ENCODE measurements around the gene NAT14. TPM values are rescaled to one million over a fixed set of nuclear protein-coding genes. Genes with fewer than 3 reads are reported as not detected.

Gene NAT14
- total and polyA plus RNA-seq, 7 experiments from 2014 or later = 1.7 to 12.8 (median 3.5) TPM

- DNase-seq (no peak), ATAC-seq (no peak)
- Mint-ChIP-seq H3K27ac (no peak overlapping the region), H3K9me3 (no peaks in the 10 kb centered on the region), H3K4me3 (no peak overlapping the region), H3K36me3 (no peaks in the 10 kb centered on the region), H3K27me3 (peaks cover 0 to 3% (median 0%) of the 10 kb centered on the region in 5 donors), H3K4me1 (no peaks in the 10 kb centered on the region)
- Histone ChIP-seq H3K27ac (ENCODE audit: low read depth, low read length) (no peak overlapping the region), H3K4me3 (ENCODE audit: low read length) (no peak overlapping the region), H3K4me1 (ENCODE audit: control insufficient read depth in 2 of 2, insufficient read depth in 2 of 2, low read length in 2 of 2) (no peaks in the 10 kb centered on the region), H3K27me3 (ENCODE audit: control insufficient read depth in 2 of 2, insufficient read depth in 2 of 2, low read length in 2 of 2) (no peaks in the 10 kb centered on the region), H3K36me3 (ENCODE audit: control insufficient read depth in 2 of 3, insufficient read depth in 3 of 3, low read length in 3 of 3) (no peaks in the 10 kb centered on the region), H3K9me3 (ENCODE audit: control insufficient read depth in 2 of 3, low read length in 3 of 3) (no peaks in the 10 kb centered on the region)
- ChIA-PET POLR2A (interaction anchor here (1.0 kb wide), 1 partner anchor 420 kb away, joined by 3 read pairs; no protein-coding TSS in a partner anchor), CTCF (interaction anchor here (0.6 kb wide), 1 partner anchor 1335 kb away, joined by 3 read pairs; no protein-coding TSS in a partner anchor)
- intact Hi-C loops (cut with micrococcal nuclease) = no loop called here
Observed at GRCh38 chr19:55536366-55536765, 51.4 kb downstream of the NAT14 start.

Other genes starting within 250 kb of the NAT14 start
- 100 to 1,000 TPM; 151 to 223 (median 168) TPM for gene PPP6R1, start 226.2 kb upstream of the NAT14 start, total RNA-seq
- gene PPP6R1, start 226.2 kb upstream of the NAT14 start, polyA plus RNA-seq = 100 to 1,000 TPM in 1 of 2 donors, 10 to 100 TPM in 1; 39.3 to 103 TPM
- gene HSPBP1, start 205.1 kb upstream of the NAT14 start, total RNA-seq = 10 to 100 TPM; 15.0 to 30.0 (median 16.0) TPM
- 10 to 100 TPM; 35.4 to 44.7 TPM for gene HSPBP1, start 205.1 kb upstream of the NAT14 start, polyA plus RNA-seq
- 1 to 10 TPM in 3 of 5 experiments, under 1 TPM in 2; 0.41 to 6.3 (median 3.4) TPM for gene BRSK1, start 201.2 kb upstream of the NAT14 start, total RNA-seq
- gene BRSK1, start 201.2 kb upstream of the NAT14 start, polyA plus RNA-seq = not detected
- gene TMEM150B, start 159.8 kb upstream of the NAT14 start, total RNA-seq = 10 to 100 TPM in 1 of 5 experiments, under 1 TPM in 3, not detected in 1; 0.44 to 10.3 (median 0.71) TPM
- not detected for gene TMEM150B, start 159.8 kb upstream of the NAT14 start, polyA plus RNA-seq
- 10 to 100 TPM; 21.8 to 63.3 (median 27.2) TPM for gene KMT5C, start 145.3 kb upstream of the NAT14 start, total RNA-seq
- 1 to 10 TPM in 1 of 2 donors, under 1 TPM in 1; 0.84 to 2.9 TPM for gene KMT5C, start 145.3 kb upstream of the NAT14 start, polyA plus RNA-seq
- under 1 TPM in 2 of 5 experiments, not detected in 3; 0.37 to 0.49 TPM for gene COX6B2, start 130.5 kb upstream of the NAT14 start, total RNA-seq
- not detected for gene COX6B2, start 130.5 kb upstream of the NAT14 start, polyA plus RNA-seq
- gene GARIN5B, start 121.9 kb upstream of the NAT14 start, total RNA-seq = not detected
- gene GARIN5B, start 121.9 kb upstream of the NAT14 start, polyA plus RNA-seq = not detected
- under 1 TPM in 2 of 5 experiments, not detected in 3; 0.58 to 0.69 TPM for gene IL11, start 114.7 kb upstream of the NAT14 start, total RNA-seq
- not detected for gene IL11, start 114.7 kb upstream of the NAT14 start, polyA plus RNA-seq
- not detected for gene TMEM190, start 108.4 kb upstream of the NAT14 start, total RNA-seq
- not detected for gene TMEM190, start 108.4 kb upstream of the NAT14 start, polyA plus RNA-seq
- 10 to 100 TPM in 3 of 5 experiments, 1 to 10 TPM in 2; 9.3 to 15.7 (median 13.6) TPM for gene TMEM238, start 100.9 kb upstream of the NAT14 start, total RNA-seq
- gene TMEM238, start 100.9 kb upstream of the NAT14 start, polyA plus RNA-seq = under 1 TPM; 0.33 to 0.71 TPM
- 1,000 to 10,000 TPM; 2,549 to 3,799 (median 3,242) TPM for gene RPL28, start 99.3 kb upstream of the NAT14 start, total RNA-seq
- gene RPL28, start 99.3 kb upstream of the NAT14 start, polyA plus RNA-seq = 1,000 to 10,000 TPM in 1 of 2 donors, 100 to 1,000 TPM in 1; 740 to 1,050 TPM
- gene UBE2S, start 77.4 kb upstream of the NAT14 start, total RNA-seq = 100 to 1,000 TPM in 1 of 5 experiments, 10 to 100 TPM in 4; 15.3 to 141 (median 44.1) TPM
- 10 to 100 TPM; 15.8 to 20.4 TPM for gene UBE2S, start 77.4 kb upstream of the NAT14 start, polyA plus RNA-seq
- gene SHISA7, start 41.9 kb upstream of the NAT14 start, total RNA-seq = not detected
- not detected for gene SHISA7, start 41.9 kb upstream of the NAT14 start, polyA plus RNA-seq
- 10 to 100 TPM in 3 of 5 experiments, 1 to 10 TPM in 2; 5.1 to 20.1 (median 11.3) TPM for gene ISOC2, start 23.5 kb upstream of the NAT14 start, total RNA-seq
- gene ISOC2, start 23.5 kb upstream of the NAT14 start, polyA plus RNA-seq = 10 to 100 TPM; 25.9 to 31.2 TPM
- gene C19orf85, start 20.4 kb upstream of the NAT14 start, total RNA-seq = not detected
- gene C19orf85, start 20.4 kb upstream of the NAT14 start, polyA plus RNA-seq = not detected
- 10 to 100 TPM in 2 of 5 experiments, 1 to 10 TPM in 3; 6.6 to 27.2 (median 9.0) TPM for gene ZNF628, start 8.6 kb upstream of the NAT14 start, total RNA-seq
- gene ZNF628, start 8.6 kb upstream of the NAT14 start, polyA plus RNA-seq = 1 to 10 TPM in 1 of 2 donors, under 1 TPM in 1; 0.07 to 1.6 TPM
- gene SSC5D, start 3.2 kb downstream of the NAT14 start, total RNA-seq = under 1 TPM; 0.21 to 0.48 (median 0.35) TPM
- not detected for gene SSC5D, start 3.2 kb downstream of the NAT14 start, polyA plus RNA-seq
- gene SBK2, start 51.9 kb downstream of the NAT14 start, total RNA-seq = not detected
- gene SBK2, start 51.9 kb downstream of the NAT14 start, polyA plus RNA-seq = not detected
- not detected for gene SBK3, start 60.4 kb downstream of the NAT14 start, total RNA-seq
- gene SBK3, start 60.4 kb downstream of the NAT14 start, polyA plus RNA-seq = not detected
- 10 to 100 TPM in 1 of 5 experiments, 1 to 10 TPM in 4; 6.1 to 11.0 (median 7.8) TPM for gene ZNF579, start 95.7 kb downstream of the NAT14 start, total RNA-seq
- gene ZNF579, start 95.7 kb downstream of the NAT14 start, polyA plus RNA-seq = 1 to 10 TPM in 1 of 2 donors, under 1 TPM in 1; 0.50 to 2.2 TPM
- 10 to 100 TPM in 4 of 5 experiments, 1 to 10 TPM in 1; 9.4 to 32.0 (median 16.1) TPM for gene FIZ1, start 114.3 kb downstream of the NAT14 start, total RNA-seq
- gene FIZ1, start 114.3 kb downstream of the NAT14 start, polyA plus RNA-seq = 1 to 10 TPM; 3.3 to 6.5 TPM
- gene ZNF524, start 115.1 kb downstream of the NAT14 start, total RNA-seq = 10 to 100 TPM; 13.3 to 32.1 (median 24.7) TPM
- gene ZNF524, start 115.1 kb downstream of the NAT14 start, polyA plus RNA-seq = 10 to 100 TPM; 41.2 to 50.5 TPM
- gene ZNF865, start 120.5 kb downstream of the NAT14 start, total RNA-seq = 10 to 100 TPM; 13.8 to 22.7 (median 15.3) TPM
- gene ZNF865, start 120.5 kb downstream of the NAT14 start, polyA plus RNA-seq = under 1 TPM; 0.06 to 0.24 TPM
- gene ZNF784, start 139.4 kb downstream of the NAT14 start, total RNA-seq = 10 to 100 TPM in 2 of 5 experiments, 1 to 10 TPM in 3; 5.1 to 17.1 (median 9.0) TPM
- gene ZNF784, start 139.4 kb downstream of the NAT14 start, polyA plus RNA-seq = 1 to 10 TPM in 1 of 2 donors, under 1 TPM in 1; 0.65 to 2.0 TPM
- 100 to 1,000 TPM in 2 of 5 experiments, 10 to 100 TPM in 3; 45.2 to 109 (median 65.3) TPM for gene ZNF580, start 155.8 kb downstream of the NAT14 start, total RNA-seq
- gene ZNF580, start 155.8 kb downstream of the NAT14 start, polyA plus RNA-seq = 10 to 100 TPM; 14.6 to 20.4 TPM
- gene ZNF581, start 158.5 kb downstream of the NAT14 start, total RNA-seq = 10 to 100 TPM; 27.0 to 35.8 (median 32.1) TPM
- 10 to 100 TPM; 36.7 to 39.5 TPM for gene ZNF581, start 158.5 kb downstream of the NAT14 start, polyA plus RNA-seq
- 1 to 10 TPM; 3.4 to 9.6 (median 4.0) TPM for gene CCDC106, start 163.0 kb downstream of the NAT14 start, total RNA-seq
- gene CCDC106, start 163.0 kb downstream of the NAT14 start, polyA plus RNA-seq = 1 to 10 TPM; 2.1 to 2.7 TPM
- gene U2AF2, start 169.8 kb downstream of the NAT14 start, total RNA-seq = 100 to 1,000 TPM; 253 to 284 (median 266) TPM
- 1 to 10 TPM; 5.7 to 9.8 TPM for gene U2AF2, start 169.8 kb downstream of the NAT14 start, polyA plus RNA-seq
- 10 to 100 TPM; 45.2 to 67.1 (median 52.2) TPM for gene EPN1, start 190.0 kb downstream of the NAT14 start, total RNA-seq
- gene EPN1, start 190.0 kb downstream of the NAT14 start, polyA plus RNA-seq = 10 to 100 TPM in 1 of 2 donors, 1 to 10 TPM in 1; 9.2 to 20.4 TPM

All from naive thymus-derived CD4-positive, alpha-beta T cell (primary cell).